HL-60 (cell line): ENCODE results near the gene NT5C1A.

Experiments
- DNase-seq, 2 experiments: peaks; one replicate each; pipeline ENCODE4 v3.0.0-alpha.2; 2010 to 2020; ENCODE audit warnings: low read depth in 1 of 2, low spot score in 1 of 2
- H3K27ac ChIP-seq: fragments of 250-450 bp; sonication (Bioruptor Pico); replicated peaks from 2 replicates; pipeline ENCODE4 v1.5.1; 2020; ENCODE audit warnings: mild to moderate bottlenecking, moderate library complexity
- H3K27me3 ChIP-seq: fragments of 250-450 bp; sonication (Bioruptor Pico); 2 replicates; pipeline ENCODE4 v1.5.1; 2021; ENCODE audit warnings: mild to moderate bottlenecking, moderate library complexity; ENCODE audit not compliant: insufficient read depth, poor library complexity, severe bottlenecking
- H3K4me3 ChIP-seq: replicated peaks from 2 replicates; pipeline ENCODE4 v1.5.1; 2011; ENCODE audit warnings: mild to moderate bottlenecking, control low read depth, low read length; ENCODE audit not compliant: insufficient read depth
- GABPA ChIP-seq: IDR thresholded peaks from 2 replicates; pipeline ENCODE4 v1.6.1; 2012; ENCODE audit warnings: low read depth
- POLR2AphosphoS5 ChIP-seq: IDR thresholded peaks from 2 replicates; pipeline ENCODE4 v1.6.1; 2012; ENCODE audit warnings: low read depth
- SPI1 ChIP-seq: IDR thresholded peaks from 2 replicates; pipeline ENCODE4 v1.6.1; 2012; ENCODE audit warnings: low read depth, mild to moderate bottlenecking, borderline replicate concordance
- TF ChIP-seq, protein P1 (sequence below): IDR thresholded peaks from one replicate; pipeline ENCODE4 v1.5.1; 2011; ENCODE audit warnings: low read length, control low read depth, inconsistent platforms; ENCODE audit not compliant: insufficient read depth
- TF ChIP-seq, protein P2 (sequence below): IDR thresholded peaks from 2 replicates; pipeline ENCODE4 v1.6.1; 2012; ENCODE audit warnings: low read depth; ENCODE audit not compliant: insufficient replicate concordance

NT5C1A gene

DNA sequence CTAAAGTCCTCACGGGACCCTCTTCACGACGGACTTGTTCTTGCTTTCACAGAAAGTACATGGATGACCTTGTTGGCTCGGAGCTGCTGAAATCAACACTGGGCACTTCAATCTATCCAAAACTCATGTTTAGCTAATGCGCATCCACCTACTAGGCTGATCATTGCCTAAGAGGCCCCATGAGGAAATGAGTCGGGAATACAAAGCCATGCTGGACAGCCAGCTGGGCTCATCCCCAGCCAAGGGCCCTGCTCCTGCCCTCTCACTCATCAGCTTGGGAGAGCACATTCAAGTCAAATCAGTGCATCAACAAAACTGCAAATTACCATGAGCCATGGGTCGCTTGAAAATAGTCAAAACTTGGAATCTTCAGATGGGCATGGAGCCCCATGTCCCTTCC lies 17.6 kb downstream of the NT5C1A start:
- H3K27ac ChIP-seq, result no peak overlapping the region
- TF ChIP-seq, protein P1, sequence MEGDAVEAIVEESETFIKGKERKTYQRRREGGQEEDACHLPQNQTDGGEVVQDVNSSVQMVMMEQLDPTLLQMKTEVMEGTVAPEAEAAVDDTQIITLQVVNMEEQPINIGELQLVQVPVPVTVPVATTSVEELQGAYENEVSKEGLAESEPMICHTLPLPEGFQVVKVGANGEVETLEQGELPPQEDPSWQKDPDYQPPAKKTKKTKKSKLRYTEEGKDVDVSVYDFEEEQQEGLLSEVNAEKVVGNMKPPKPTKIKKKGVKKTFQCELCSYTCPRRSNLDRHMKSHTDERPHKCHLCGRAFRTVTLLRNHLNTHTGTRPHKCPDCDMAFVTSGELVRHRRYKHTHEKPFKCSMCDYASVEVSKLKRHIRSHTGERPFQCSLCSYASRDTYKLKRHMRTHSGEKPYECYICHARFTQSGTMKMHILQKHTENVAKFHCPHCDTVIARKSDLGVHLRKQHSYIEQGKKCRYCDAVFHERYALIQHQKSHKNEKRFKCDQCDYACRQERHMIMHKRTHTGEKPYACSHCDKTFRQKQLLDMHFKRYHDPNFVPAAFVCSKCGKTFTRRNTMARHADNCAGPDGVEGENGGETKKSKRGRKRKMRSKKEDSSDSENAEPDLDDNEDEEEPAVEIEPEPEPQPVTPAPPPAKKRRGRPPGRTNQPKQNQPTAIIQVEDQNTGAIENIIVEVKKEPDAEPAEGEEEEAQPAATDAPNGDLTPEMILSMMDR, result no peak
- TF ChIP-seq GABPA (no peak), POLR2AphosphoS5 (no peak)
- H3K4me3 ChIP-seq, result no peak overlapping the region
- no peak for DNase-seq
- H3K27me3 ChIP-seq, result peaks cover 2% of the 10 kb centered on the region

DNA sequence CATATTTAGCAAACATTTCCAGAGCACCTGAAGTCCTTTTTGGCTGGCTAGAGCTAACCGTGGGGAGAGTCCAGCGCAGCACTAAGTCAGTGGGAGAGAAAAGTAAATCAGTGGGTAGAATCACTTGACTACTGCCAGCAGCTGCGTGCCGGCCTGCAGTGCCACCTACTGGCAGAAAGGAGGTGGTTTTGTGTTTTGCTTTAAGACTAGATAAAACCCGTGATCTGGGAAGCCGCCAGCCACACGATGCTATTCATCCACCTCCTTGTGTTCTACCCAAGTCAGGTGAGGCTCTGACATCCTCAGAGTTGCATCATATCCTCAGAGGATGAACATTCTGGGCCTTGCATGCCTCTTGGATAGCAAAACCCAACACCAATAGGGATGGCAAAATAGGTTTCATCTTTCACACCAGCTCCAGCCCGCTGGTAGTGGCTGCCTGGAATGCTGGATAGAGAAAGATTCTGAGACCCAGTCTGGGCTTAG lies 18.3 kb downstream of the NT5C1A start:
- H3K27ac ChIP-seq, result no peak overlapping the region
- TF ChIP-seq, protein P2, sequence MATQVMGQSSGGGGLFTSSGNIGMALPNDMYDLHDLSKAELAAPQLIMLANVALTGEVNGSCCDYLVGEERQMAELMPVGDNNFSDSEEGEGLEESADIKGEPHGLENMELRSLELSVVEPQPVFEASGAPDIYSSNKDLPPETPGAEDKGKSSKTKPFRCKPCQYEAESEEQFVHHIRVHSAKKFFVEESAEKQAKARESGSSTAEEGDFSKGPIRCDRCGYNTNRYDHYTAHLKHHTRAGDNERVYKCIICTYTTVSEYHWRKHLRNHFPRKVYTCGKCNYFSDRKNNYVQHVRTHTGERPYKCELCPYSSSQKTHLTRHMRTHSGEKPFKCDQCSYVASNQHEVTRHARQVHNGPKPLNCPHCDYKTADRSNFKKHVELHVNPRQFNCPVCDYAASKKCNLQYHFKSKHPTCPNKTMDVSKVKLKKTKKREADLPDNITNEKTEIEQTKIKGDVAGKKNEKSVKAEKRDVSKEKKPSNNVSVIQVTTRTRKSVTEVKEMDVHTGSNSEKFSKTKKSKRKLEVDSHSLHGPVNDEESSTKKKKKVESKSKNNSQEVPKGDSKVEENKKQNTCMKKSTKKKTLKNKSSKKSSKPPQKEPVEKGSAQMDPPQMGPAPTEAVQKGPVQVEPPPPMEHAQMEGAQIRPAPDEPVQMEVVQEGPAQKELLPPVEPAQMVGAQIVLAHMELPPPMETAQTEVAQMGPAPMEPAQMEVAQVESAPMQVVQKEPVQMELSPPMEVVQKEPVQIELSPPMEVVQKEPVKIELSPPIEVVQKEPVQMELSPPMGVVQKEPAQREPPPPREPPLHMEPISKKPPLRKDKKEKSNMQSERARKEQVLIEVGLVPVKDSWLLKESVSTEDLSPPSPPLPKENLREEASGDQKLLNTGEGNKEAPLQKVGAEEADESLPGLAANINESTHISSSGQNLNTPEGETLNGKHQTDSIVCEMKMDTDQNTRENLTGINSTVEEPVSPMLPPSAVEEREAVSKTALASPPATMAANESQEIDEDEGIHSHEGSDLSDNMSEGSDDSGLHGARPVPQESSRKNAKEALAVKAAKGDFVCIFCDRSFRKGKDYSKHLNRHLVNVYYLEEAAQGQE, result no peak
- TF ChIP-seq, protein P1, result peak; percentile 82
- H3K27me3 ChIP-seq, result peaks cover 2% of the 10 kb centered on the region
- peak in 1 of 2 experiments; percentile 63 for DNase-seq
- no peak overlapping the region for H3K4me3 ChIP-seq

DNA sequence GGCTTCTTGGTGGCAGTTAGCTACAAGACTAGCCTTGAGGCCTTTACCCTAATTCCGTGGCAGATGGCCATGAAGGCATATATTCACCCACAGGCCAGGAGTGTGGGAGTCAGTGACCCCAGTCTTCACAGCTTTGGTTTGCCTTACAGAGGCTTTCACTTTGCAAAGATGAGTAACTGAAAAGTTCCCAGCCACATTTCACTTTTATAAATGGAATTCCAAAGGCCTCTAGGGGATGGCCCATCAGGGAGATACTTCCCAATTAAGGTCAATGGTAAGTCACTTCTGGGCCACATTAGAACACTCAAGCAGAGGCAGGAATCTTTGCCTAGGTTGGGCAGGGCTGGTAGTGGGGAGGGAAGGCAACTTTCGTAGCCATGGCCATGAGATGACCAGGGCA lies 19.4 kb downstream of the NT5C1A start:
- no peak for DNase-seq
- H3K27me3 ChIP-seq, result peaks cover 2% of the 10 kb centered on the region
- no peak overlapping the region for H3K27ac ChIP-seq
- TF ChIP-seq POLR2AphosphoS5 (no peak), GABPA (no peak), SPI1 (no peak)
- TF ChIP-seq, protein P1, result no peak
- TF ChIP-seq, protein P2, result no peak
- H3K4me3 ChIP-seq, result no peak overlapping the region

DNA sequence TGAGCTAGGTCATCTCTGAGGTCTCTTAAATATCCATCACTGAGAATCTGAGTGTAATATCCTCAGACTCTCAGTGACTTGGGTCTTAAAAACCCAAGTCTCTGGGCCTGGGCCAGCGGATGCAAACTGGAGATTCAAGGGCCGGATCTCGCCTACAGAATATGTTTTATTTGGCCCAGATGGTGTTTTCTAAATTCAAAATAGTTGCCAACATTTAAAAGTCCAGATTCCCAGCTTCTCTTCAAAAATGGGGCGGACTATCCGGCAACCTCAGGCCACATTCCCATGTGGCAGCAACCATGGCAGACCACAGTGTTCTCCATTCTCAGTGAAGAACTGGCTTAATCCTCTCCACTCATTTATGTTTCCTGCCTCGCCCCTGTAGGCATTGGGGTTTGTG lies 19.8 kb downstream of the NT5C1A start:
- Histone ChIP-seq H3K27ac (no peak overlapping the region), H3K4me3 (no peak overlapping the region), H3K27me3 (peaks cover 2% of the 10 kb centered on the region)
- no peak for DNase-seq
- TF ChIP-seq GABPA, result no peak
- TF ChIP-seq SPI1, result no peak
